Lower leg skin (tissue), 4 donors: ENCODE measurements around the gene MRPS18C. TPM values are rescaled to one million over a fixed set of nuclear protein-coding genes. Genes with fewer than 3 reads are reported as not detected.
"Not testable (repeated sequence)": the region's sequence is repeated elsewhere in the genome, so short reads cannot be mapped to it uniquely, and the experiment has no call there.

Experiments
- DNase-seq, 2 donors: peaks; one replicate each; pipeline ENCODE4 v3.0.0-alpha.2; 2019; ENCODE audit warnings: low spot score in 2 of 2
- H3K4me3 ChIP-seq: fragments of 200-600 bp; sonication (generic); 2 replicates; pipeline ENCODE4 v1.5.1; 2017; ENCODE audit warnings: mild to moderate bottlenecking, low read depth; ENCODE audit not compliant: poor library complexity, severe bottlenecking
- POLR2A ChIP-seq, 2 donors: fragments of 450-650 bp; IDR thresholded peaks; one replicate each; pipeline ENCODE4 v1.6.1; 2016 to 2017; ENCODE audit warnings: antibody characterized with exemption in 2 of 2, mild to moderate bottlenecking in 1 of 2, moderate library complexity in 1 of 2
- WGBS, 2 donors: methylation state at CpG; one replicate each; pipeline ENCODE4 v1.1.5; 2018; 5-methylcytosine and 5-hydroxymethylcytosine counted together
- intact Hi-C: fragments of 100-400 bp; cut with DNase I; formaldehyde crosslinking; loops from one replicate; pipeline ENCODE4 v1.15.0; 2023; ENCODE audit warnings: low total_unique reads
- total RNA-seq, 4 donors: library from RNA; depleted of rRNA; stranded (reverse); fragments of >200 nt; gene quantifications; one replicate each; pipeline ENCODE4 v1.1.0, GENCODE V29; 2016
- TF ChIP-seq, protein P1 (sequence below), 3 donors: fragments of 450-650 bp; IDR thresholded peaks; one replicate each; pipeline ENCODE4 v1.5.1; 2016; ENCODE audit warnings: antibody characterized with exemption in 3 of 3, mild to moderate bottlenecking in 3 of 3, moderate library complexity in 2 of 3

The MRPS18C gene
- total RNA-seq, 4 donors from 2014 or later, result 6.9 to 20.1 (median 15.1) TPM

DNA sequence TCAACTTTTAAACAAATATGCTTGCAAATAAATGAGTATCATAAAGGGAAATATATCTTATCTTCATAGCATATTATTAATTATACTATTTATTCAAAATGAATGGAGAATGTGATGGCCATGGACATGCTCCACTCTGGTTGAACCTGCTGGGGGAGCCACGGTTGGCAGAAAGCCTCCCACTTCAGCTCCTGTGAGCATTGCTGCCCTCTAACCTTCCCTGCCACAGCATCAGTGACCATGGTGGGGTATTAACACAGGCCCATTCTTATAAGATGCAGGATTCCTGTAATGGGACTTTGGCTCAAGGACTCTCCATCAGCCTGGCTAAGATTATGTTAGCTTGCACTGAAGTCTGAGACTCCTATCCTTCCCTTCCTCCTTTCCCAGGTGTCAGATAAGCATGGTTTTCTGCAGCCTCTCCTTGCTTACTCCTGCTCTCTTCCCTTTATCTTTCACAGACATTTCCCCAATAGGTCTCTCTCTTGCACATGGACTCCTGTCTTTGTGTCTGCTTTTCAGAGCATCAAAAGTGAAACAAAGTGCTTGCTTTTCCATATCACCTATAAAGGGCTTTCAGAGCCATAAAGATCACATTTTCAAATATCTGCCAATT is 34.0 kb downstream of the MRPS18C start:
- TF ChIP-seq POLR2A (IDR thresholded peaks at IDR 0.05), result no peak
- TF ChIP-seq, protein P1, sequence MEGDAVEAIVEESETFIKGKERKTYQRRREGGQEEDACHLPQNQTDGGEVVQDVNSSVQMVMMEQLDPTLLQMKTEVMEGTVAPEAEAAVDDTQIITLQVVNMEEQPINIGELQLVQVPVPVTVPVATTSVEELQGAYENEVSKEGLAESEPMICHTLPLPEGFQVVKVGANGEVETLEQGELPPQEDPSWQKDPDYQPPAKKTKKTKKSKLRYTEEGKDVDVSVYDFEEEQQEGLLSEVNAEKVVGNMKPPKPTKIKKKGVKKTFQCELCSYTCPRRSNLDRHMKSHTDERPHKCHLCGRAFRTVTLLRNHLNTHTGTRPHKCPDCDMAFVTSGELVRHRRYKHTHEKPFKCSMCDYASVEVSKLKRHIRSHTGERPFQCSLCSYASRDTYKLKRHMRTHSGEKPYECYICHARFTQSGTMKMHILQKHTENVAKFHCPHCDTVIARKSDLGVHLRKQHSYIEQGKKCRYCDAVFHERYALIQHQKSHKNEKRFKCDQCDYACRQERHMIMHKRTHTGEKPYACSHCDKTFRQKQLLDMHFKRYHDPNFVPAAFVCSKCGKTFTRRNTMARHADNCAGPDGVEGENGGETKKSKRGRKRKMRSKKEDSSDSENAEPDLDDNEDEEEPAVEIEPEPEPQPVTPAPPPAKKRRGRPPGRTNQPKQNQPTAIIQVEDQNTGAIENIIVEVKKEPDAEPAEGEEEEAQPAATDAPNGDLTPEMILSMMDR (IDR thresholded peaks at IDR 0.05), result no peak
- intact Hi-C loops, result no loop called here
- no peak for DNase-seq
- H3K4me3 ChIP-seq, result no peak overlapping the region
- 25 to 30% methylated on average over 1 of the region's 1 CpG for WGBS, 2 donors

DNA sequence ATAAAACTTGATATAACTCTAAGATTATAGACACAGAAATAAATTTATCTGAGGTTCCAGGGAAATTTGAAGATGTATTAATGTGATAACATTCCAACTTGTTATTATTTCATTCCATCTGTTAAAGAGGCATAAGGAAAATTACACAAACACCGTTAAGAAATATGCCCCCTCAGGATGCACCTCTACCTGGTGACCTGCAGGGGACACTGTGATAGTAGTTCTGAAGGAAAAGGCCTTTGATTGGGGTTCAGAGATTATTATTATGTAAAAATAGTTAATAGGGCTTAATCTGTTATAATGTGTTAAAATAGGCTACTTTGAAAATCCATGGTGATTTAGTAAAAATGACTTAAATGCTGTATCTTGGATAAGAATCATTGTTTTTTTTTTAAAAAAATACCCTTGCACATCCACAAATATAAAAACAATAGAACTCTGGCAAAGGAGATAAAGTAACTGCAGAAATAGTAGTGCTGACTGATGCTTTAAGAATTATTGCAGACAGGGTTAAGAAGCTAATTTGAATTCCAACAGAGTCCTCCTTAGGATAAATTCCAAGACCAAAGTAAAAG is 35.1 kb downstream of the MRPS18C start:
- WGBS, 2 donors, result 6 to 10% methylated on average over 1 of the region's 1 CpG
- intact Hi-C loops, result no loop called here
- H3K4me3 ChIP-seq, result no peak overlapping the region
- TF ChIP-seq POLR2A (IDR thresholded peaks at IDR 0.05), result no peak
- TF ChIP-seq, protein P1 (IDR thresholded peaks at IDR 0.05), result no peak
- no peak for DNase-seq

DNA sequence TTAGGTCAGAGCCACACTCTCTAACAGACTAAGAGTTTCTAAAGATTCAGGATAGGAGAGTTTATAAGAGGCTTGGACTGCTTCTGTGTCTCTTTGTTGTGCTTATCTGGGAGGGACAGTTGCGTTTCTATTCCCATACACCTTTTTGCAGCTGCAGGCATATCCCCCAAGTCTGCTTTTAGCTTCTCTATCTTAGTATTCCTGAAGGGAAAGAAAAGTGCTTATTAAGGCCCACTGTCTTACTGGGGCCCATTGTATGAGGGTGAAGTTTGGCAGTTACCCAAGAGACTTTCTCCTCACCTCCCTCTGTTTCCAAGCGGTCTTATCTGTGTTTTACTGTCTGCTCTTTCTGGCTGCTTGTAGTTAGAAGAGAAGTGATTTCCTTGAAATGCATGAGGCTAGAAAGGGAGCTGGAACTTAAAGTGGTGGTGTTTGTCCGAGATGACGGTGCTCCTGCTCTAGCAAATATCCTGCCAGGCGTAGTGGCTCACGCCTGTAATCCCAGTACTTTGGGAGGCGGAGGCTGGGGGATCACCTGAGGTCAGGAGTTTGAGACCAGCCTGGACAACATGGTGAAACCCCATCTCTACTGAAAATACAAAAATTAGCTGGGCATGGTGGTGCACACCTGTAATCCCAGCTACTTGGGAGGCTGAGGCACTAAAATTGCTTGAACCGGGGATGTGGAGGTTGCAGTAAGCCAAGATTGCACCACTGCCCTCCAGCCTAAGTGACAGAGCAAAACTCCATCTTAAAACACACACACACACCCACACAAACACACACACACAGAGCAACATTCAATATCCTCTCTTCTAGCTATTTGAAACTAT is 40.4 kb downstream of the MRPS18C start:
- DNase-seq, H3K4me3 ChIP-seq, intact Hi-C loops: not testable (repeated sequence)
- WGBS, 2 donors, result 90 to 91% methylated on average over 8 of the region's 8 CpGs

DNA sequence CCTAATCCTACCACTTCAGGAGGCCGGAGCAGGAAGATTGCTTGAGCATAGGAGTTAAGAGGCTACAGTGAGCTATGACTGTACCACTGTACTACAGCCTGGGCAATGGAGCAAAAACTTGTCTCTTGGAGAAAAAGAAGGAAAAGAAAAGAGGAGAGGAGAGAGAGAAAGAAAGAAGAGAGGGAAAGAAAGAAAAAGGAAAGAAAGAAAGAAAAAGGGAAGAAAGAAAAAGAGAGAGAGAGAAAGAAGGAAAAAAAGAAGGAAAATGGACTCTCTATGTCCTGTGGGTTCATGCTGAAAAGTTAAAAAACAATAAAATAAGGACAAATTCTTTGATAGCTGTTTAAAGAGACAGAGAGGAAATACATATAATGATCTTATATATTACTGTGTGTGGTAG is 42.3 kb downstream of the MRPS18C start:
- H3K4me3 ChIP-seq, result no peak overlapping the region
- 81 to 92% methylated on average over 1 of the region's 1 CpG for WGBS, 2 donors
- intact Hi-C loops, result no loop called here
- DNase-seq, result no peak
- TF ChIP-seq, protein P1 (IDR thresholded peaks at IDR 0.05), result no peak
- TF ChIP-seq POLR2A (IDR thresholded peaks at IDR 0.05), result no peak

DNA sequence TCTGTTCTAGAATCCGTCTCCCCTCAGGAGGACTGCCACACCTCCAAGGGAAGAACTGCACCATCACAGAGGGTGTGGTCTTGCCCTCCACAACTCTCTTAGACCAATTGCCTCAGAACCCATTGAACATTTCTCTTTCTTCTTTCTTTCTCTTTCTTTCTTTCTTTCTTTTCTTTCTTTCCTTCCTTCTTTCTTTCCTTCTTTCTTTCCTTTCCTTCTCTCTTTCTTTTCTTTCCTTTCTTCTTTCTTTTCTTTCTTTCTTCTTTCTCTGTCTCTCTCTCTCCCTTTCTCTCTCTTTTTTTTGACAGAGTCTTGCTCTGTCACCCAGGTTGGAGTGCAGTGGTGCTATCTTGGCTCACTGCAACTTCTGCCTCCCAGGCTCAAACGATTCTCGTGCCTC is 45.8 kb downstream of the MRPS18C start:
- DNase-seq, intact Hi-C loops, H3K4me3 ChIP-seq: not testable (repeated sequence)
- WGBS, 2 donors, result 84 to 91% methylated on average over 3 of the region's 3 CpGs

DNA sequence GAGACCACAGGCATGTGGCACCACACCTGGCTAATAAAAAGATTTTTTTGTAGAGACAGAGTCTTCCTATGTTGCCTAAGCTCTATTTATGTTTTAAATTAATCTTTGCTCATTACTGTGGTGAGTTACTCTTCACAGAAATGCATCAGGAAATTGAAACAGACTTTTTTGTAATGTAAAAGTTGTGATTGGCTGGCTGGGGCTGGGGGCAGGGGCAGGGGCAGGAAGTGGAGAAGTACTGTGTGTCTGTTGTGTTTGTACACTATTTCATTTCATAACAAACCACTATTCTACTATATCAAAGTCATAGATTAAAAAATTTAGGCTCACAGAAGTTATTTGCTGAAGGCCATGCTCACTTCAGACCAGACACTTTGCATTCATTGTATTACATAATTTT is 48.1 kb downstream of the MRPS18C start:
- TF ChIP-seq, protein P1 (IDR thresholded peaks at IDR 0.05), result no peak
- TF ChIP-seq POLR2A (IDR thresholded peaks at IDR 0.05), result no peak
- DNase-seq, result no peak
- no peak overlapping the region for H3K4me3 ChIP-seq
- intact Hi-C loops, result no loop called here
